Uterus (tissue), 2 donors: ENCODE data around the gene DDIT3.

Experiments used
- POLR2A ChIP-seq, 2 donors: fragments of 450-650 bp; IDR thresholded peaks; one replicate each; pipeline ENCODE4 v1.6.1; 2016; ENCODE audit warnings: antibody characterized with exemption in 2 of 2, mild to moderate bottlenecking in 1 of 2, moderate library complexity in 1 of 2
- TF ChIP-seq, protein P1 (sequence below), 4 experiments: fragments of 200-600 bp in 2 of 4; fragments of 450-650 bp in 2 of 4; sonication (generic) in 2 of 4; IDR thresholded peaks; one replicate each; pipeline ENCODE4 v1.5.1; 2016 to 2019; ENCODE audit warnings: antibody characterized with exemption in 4 of 4, mild to moderate bottlenecking in 2 of 4, moderate library complexity in 1 of 4

DNA sequence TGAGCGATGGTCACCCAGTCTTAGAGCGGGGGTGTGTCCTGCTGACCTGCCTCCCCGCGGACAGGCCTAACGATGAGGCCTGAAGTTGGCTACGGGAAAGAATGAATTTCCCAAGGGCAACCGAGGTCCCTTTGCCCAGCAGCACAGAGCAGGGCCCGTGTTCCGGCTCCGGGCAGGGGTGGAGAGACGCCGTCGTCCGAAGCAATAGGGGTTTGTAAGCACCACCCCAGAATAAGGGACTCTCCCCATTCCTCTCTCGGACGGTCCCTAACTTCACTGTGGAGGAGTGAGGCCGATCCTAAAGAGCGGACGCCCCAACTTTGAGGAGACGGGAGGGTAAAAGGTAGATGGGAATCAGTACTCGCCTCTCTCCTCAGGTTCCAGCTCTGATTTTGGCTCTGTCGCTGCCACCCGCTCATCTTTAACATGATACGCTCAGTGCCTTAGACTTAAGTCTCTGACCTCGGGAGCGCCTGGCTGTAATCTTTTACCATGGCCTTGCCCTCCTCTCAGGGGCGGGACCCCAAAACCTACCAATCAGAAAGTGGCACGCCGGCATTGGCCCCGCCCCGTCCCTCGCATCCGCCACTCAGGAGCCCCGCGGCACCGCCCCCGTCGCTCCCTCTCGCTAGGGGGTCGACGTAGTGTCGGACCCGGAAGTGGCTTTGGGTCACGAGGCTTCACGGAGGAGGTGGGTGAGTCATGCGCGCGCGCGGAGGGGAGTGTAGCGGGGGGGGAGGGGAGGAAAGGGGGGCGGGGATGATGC is at the start of gene DDIT3:
- TF ChIP-seq, protein P1, sequence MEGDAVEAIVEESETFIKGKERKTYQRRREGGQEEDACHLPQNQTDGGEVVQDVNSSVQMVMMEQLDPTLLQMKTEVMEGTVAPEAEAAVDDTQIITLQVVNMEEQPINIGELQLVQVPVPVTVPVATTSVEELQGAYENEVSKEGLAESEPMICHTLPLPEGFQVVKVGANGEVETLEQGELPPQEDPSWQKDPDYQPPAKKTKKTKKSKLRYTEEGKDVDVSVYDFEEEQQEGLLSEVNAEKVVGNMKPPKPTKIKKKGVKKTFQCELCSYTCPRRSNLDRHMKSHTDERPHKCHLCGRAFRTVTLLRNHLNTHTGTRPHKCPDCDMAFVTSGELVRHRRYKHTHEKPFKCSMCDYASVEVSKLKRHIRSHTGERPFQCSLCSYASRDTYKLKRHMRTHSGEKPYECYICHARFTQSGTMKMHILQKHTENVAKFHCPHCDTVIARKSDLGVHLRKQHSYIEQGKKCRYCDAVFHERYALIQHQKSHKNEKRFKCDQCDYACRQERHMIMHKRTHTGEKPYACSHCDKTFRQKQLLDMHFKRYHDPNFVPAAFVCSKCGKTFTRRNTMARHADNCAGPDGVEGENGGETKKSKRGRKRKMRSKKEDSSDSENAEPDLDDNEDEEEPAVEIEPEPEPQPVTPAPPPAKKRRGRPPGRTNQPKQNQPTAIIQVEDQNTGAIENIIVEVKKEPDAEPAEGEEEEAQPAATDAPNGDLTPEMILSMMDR (IDR thresholded peaks at IDR 0.05), result peak in 1 of 4 experiments; percentile 25
- TF ChIP-seq POLR2A (IDR thresholded peaks at IDR 0.05), result peak; percentile 98 to 100
